K562 (cell line): ENCODE measurements around the gene NME7. TPM values are rescaled to one million over a fixed set of nuclear protein-coding genes. Genes with fewer than 3 reads are reported as not detected.

ENCODE experiments used
- ASH1L ChIP-seq: fragments of 450-650 bp; IDR thresholded peaks from 2 replicates; pipeline ENCODE4 v1.6.1; 2018; ENCODE audit warnings: borderline replicate concordance, mild to moderate bottlenecking, low read depth; ENCODE audit not compliant: partially characterized antibody
- BHLHE40 ChIP-seq: IDR thresholded peaks from 2 replicates; pipeline ENCODE4 v1.6.1; 2011; ENCODE audit warnings: low read length, improper control_type of control experiment
- CAMTA2 ChIP-seq: fragments of 250-450 bp; sonication (Bioruptor Pico); conservative IDR thresholded peaks from 2 replicates; pipeline ENCODE4 v1.5.1; 2022
- CBX1 ChIP-seq: sonication (generic); IDR thresholded peaks from 2 replicates; pipeline ENCODE4 v1.6.1; 2016; ENCODE audit warnings: antibody characterized with exemption, low read depth, mild to moderate bottlenecking
- GTF2F1 ChIP-seq: IDR thresholded peaks from 2 replicates; pipeline ENCODE4 v1.6.1; 2011; ENCODE audit warnings: low read depth, low read length, improper control_type of control experiment
- KAT7 ChIP-seq: sonication (generic); formaldehyde crosslinking; IDR thresholded peaks from 2 replicates; pipeline ENCODE4 v1.8.0; 2022; ENCODE audit warnings: missing genetic modification reagents, mild to moderate bottlenecking, borderline replicate concordance
- NR2C2 ChIP-seq, 2 experiments: fragments of 200-800 bp in 1 of 2; sonication (Bioruptor generic) in 1 of 2; sonication (generic) in 1 of 2; formaldehyde crosslinking in 1 of 2; IDR thresholded peaks; 2 replicates each; pipeline versions ENCODE4 v1.6.1 to v1.8.0; 2016 to 2022; ENCODE audit warnings: mild to moderate bottlenecking in 1 of 2, missing compliant biosample characterization in 1 of 2, missing genetic modification characterization in 1 of 2, missing genetic modification reagents in 1 of 2
- POLR2AphosphoS5 ChIP-seq: IDR thresholded peaks from 2 replicates; pipeline ENCODE4 v1.6.1; 2011; ENCODE audit warnings: mild to moderate bottlenecking, low read depth, low read length, moderate library complexity; ENCODE audit not compliant: control insufficient read depth, insufficient read depth
- POLR2G ChIP-seq: fragments of 200-400 bp; formaldehyde crosslinking; IDR thresholded peaks from 2 replicates; pipeline ENCODE4 v1.6.1; 2017; ENCODE audit warnings: low read depth, mild to moderate bottlenecking, antibody characterized with exemption, low read length, moderate library complexity
- POLR3A ChIP-seq: IDR thresholded peaks from 2 replicates; pipeline ENCODE4 v1.6.1; 2011; ENCODE audit warnings: borderline replicate concordance, mild to moderate bottlenecking, moderate library complexity; ENCODE audit not compliant: insufficient read length, insufficient read depth; ENCODE audit errors: extremely low read depth
- PTRF ChIP-seq: fragments of 450-650 bp; IDR thresholded peaks from 2 replicates; pipeline ENCODE4 v1.6.1; 2016; ENCODE audit warnings: mild to moderate bottlenecking, missing genetic modification characterization, missing compliant biosample characterization
- RBM25 ChIP-seq: fragments of 200-400 bp; formaldehyde crosslinking; IDR thresholded peaks from 2 replicates; pipeline ENCODE4 v1.6.1; 2018; ENCODE audit warnings: low read length, low read depth, moderate library complexity; ENCODE audit not compliant: severe bottlenecking
- SMAD3 ChIP-seq: fragments of 450-650 bp; formaldehyde crosslinking; conservative IDR thresholded peaks from 2 replicates; pipeline ENCODE4 v1.4.0; 2020; ENCODE audit warnings: mild to moderate bottlenecking
- SP1 ChIP-seq: sonication (generic); formaldehyde crosslinking; IDR thresholded peaks from 2 replicates; pipeline ENCODE4 v1.8.1; 2022; ENCODE audit warnings: mild to moderate bottlenecking, missing genetic modification reagents
- TCF7 ChIP-seq: sonication (generic); IDR thresholded peaks from 2 replicates; pipeline ENCODE4 v1.6.1; 2016; ENCODE audit warnings: antibody characterized with exemption, borderline replicate concordance
- ZNF124 ChIP-seq: sonication (generic); formaldehyde crosslinking; IDR thresholded peaks from 2 replicates; pipeline ENCODE4 v1.8.1; 2022; ENCODE audit warnings: missing genetic modification reagents
- ZNF384 ChIP-seq: IDR thresholded peaks from 2 replicates; pipeline ENCODE4 v1.6.1; 2012; ENCODE audit warnings: low read depth, low read length, improper control_type of control experiment
- polyA plus RNA-seq, 8 experiments: library from polyadenylated mRNA; depleted of rRNA in 4 of 8; stranded (reverse) in 5 of 8; unstranded in 3 of 8; fragments of >200 nt; fragmentation: Nextera tagmentation in 2 of 8; fragmentation: Illumina TruSeq in 1 of 8; extraction: Ambion mirVana in 2 of 8; extraction: Trizol in 1 of 8; gene quantifications; 2 replicates each; pipeline versions ENCODE4 v1.2.1 to v1.2.3, GENCODE V29; 2011 to 2014; ENCODE audit warnings: inconsistent platforms in 1 of 8, missing spikeins in 1 of 8
- total RNA-seq, 7 experiments: library from RNA; depleted of rRNA in 6 of 7; stranded (reverse); fragments of >200 nt in 6 of 7; fragmentation: Illumina TruSeq in 2 of 7; extraction: Trizol in 2 of 7; gene quantifications; 2 replicates each; pipeline versions ENCODE4 v1.2.1 to v1.2.3, GENCODE V29; 2011 to 2021; ENCODE audit warnings: low replicate concordance in 1 of 7
- TF ChIP-seq, protein P1 (sequence below): fragments of 450-650 bp; IDR thresholded peaks from 2 replicates; pipeline ENCODE4 v1.6.1; 2014; ENCODE audit warnings: low read depth, mild to moderate bottlenecking, moderate library complexity, borderline replicate concordance
- TF ChIP-seq, protein P2 (sequence below): fragments of 450-650 bp; formaldehyde crosslinking; IDR thresholded peaks from 2 replicates; pipeline ENCODE4 v1.4.0; 2020; ENCODE audit warnings: mild to moderate bottlenecking
- TF ChIP-seq, protein P3 (sequence below): fragments of 450-650 bp; conservative IDR thresholded peaks from 2 replicates; pipeline ENCODE4 v1.6.1; 2016; ENCODE audit warnings: missing genetic modification characterization, low read depth, mild to moderate bottlenecking, missing compliant biosample characterization, moderate library complexity

NME7 gene
- total and polyA plus RNA-seq, 9 of the 15 experiments (the other 6 are each of a cell fraction or from before 2014, with no cell fraction given), result 7.9 to 43.2 (median 23.9) TPM

DNA sequence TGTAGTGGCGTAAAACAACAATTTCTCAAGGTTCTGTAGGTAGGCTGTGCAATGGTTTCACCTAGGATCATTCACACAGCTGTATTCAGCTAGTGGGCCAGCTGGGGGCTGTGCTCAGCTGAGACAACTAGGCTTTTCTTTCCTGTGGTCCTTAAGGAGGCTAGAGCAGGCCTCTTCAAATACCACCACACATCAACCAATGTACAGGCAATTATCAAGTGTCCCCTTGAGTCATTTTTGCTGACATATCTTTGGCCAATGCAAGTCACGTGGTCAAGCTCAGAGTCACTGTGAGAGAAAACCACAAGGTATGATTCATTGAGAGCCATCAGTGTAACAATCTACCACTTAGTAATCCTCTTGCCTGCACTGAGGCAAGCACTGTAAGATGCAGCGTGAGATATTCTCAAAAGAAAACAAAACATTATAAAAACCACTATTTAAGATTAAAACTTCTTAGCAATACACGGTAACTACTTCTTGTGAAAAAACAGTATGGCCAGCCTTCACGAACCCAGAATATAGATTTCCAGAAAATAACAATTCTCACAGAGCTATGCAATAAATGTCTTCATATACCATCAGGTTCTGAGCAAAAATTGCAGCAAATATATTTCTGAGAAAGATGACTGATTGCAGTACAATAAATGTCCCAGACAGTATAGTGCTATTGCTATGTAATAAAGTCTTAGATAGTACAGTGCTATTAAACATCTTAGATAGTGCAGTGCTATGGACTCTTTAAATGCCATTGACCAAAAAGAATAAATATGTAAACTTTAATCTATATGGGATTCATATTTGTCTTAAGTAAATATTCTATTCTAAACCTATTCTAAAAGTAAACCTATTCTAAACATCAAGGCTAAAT lies 55.3 kb downstream of the NME7 start (continued):
- TF ChIP-seq, protein P1, sequence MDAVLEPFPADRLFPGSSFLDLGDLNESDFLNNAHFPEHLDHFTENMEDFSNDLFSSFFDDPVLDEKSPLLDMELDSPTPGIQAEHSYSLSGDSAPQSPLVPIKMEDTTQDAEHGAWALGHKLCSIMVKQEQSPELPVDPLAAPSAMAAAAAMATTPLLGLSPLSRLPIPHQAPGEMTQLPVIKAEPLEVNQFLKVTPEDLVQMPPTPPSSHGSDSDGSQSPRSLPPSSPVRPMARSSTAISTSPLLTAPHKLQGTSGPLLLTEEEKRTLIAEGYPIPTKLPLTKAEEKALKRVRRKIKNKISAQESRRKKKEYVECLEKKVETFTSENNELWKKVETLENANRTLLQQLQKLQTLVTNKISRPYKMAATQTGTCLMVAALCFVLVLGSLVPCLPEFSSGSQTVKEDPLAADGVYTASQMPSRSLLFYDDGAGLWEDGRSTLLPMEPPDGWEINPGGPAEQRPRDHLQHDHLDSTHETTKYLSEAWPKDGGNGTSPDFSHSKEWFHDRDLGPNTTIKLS, result no peak
- TF ChIP-seq CBX1, result no peak
- TF ChIP-seq BHLHE40, result peak; percentile 81
- TF ChIP-seq KAT7, result no peak
- no peak for TF ChIP-seq POLR2G
- TF ChIP-seq TCF7, result no peak
- TF ChIP-seq GTF2F1, result no peak
- no peak for TF ChIP-seq NR2C2 (CRISPR knock-in tag; IDR thresholded peaks at IDR 0.05)
- peak; percentile 15; the same call in 1 of the 2 replicates for TF ChIP-seq NR2C2 (tag; IDR thresholded peaks at IDR 0.05)
- TF ChIP-seq ASH1L, result no peak
- no peak; the same call in 1 of the 2 replicates for TF ChIP-seq SP1 (CRISPR knock-in tag)
- TF ChIP-seq, protein P2, sequence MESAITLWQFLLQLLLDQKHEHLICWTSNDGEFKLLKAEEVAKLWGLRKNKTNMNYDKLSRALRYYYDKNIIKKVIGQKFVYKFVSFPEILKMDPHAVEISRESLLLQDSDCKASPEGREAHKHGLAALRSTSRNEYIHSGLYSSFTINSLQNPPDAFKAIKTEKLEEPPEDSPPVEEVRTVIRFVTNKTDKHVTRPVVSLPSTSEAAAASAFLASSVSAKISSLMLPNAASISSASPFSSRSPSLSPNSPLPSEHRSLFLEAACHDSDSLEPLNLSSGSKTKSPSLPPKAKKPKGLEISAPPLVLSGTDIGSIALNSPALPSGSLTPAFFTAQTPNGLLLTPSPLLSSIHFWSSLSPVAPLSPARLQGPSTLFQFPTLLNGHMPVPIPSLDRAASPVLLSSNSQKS (CRISPR knock-in tag), result no peak
- no peak; the same call in 1 of the 2 replicates for TF ChIP-seq PTRF (tag)
- TF ChIP-seq POLR2AphosphoS5, result no peak; the same call in 1 of the 2 replicates
- no peak for TF ChIP-seq ZNF124 (CRISPR knock-in tag)
- TF ChIP-seq ZNF384, result no peak
- TF ChIP-seq, protein P3, sequence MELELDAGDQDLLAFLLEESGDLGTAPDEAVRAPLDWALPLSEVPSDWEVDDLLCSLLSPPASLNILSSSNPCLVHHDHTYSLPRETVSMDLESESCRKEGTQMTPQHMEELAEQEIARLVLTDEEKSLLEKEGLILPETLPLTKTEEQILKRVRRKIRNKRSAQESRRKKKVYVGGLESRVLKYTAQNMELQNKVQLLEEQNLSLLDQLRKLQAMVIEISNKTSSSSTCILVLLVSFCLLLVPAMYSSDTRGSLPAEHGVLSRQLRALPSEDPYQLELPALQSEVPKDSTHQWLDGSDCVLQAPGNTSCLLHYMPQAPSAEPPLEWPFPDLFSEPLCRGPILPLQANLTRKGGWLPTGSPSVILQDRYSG (tag), result peak; percentile 74
- no peak for TF ChIP-seq CAMTA2 (CRISPR knock-in tag)
- no peak for TF ChIP-seq SMAD3 (CRISPR knock-in tag)
- no peak for TF ChIP-seq RBM25
- no peak for TF ChIP-seq POLR3A
